HepG2 (cell line): ENCODE data around the gene HABP4. TPM values are rescaled to one million over a fixed set of nuclear protein-coding genes. Genes with fewer than 3 reads are reported as not detected.

ENCODE experiments used
- EP300 ChIP-seq, 3 experiments: sonication (generic) in 1 of 3; formaldehyde crosslinking in 1 of 3; IDR thresholded peaks; 2 replicates each; pipeline versions ENCODE4 v1.5.1 to v1.6.1; 2011 to 2020; ENCODE audit warnings: low read depth in 2 of 3, low read length in 2 of 3, borderline replicate concordance in 1 of 3, improper control_type of control experiment in 1 of 3, mild to moderate bottlenecking in 1 of 3, missing genetic modification reagents in 1 of 3, moderate library complexity in 1 of 3
- HDAC1 ChIP-seq: sonication (generic); formaldehyde crosslinking; IDR thresholded peaks from 2 replicates; pipeline ENCODE4 v1.5.1; 2020; ENCODE audit warnings: mild to moderate bottlenecking, missing genetic modification reagents
- KDM6A ChIP-seq: IDR thresholded peaks from 2 replicates; pipeline ENCODE4 v1.6.1; 2016; ENCODE audit warnings: low read depth
- KLF11 ChIP-seq: IDR thresholded peaks from 2 replicates; pipeline ENCODE4 v1.6.1; 2016; ENCODE audit warnings: missing compliant biosample characterization
- MIXL1 ChIP-seq: IDR thresholded peaks from 2 replicates; pipeline ENCODE4 v1.6.1; 2016
- ZFP1 ChIP-seq: IDR thresholded peaks from 2 replicates; pipeline ENCODE4 v1.6.1; 2016
- ZFP90 ChIP-seq: sonication (generic); formaldehyde crosslinking; IDR thresholded peaks from 2 replicates; pipeline ENCODE4 v1.8.0; 2022; ENCODE audit warnings: missing genetic modification reagents, mild to moderate bottlenecking, inconsistent platforms, borderline replicate concordance
- ZNF235 ChIP-seq: sonication (generic); formaldehyde crosslinking; IDR thresholded peaks from 2 replicates; pipeline ENCODE4 v1.8.1; 2023; ENCODE audit warnings: mild to moderate bottlenecking, missing genetic modification reagents, borderline replicate concordance
- ZNF747 ChIP-seq: sonication (generic); formaldehyde crosslinking; IDR thresholded peaks from 2 replicates; pipeline ENCODE4 v1.8.1; 2023; ENCODE audit warnings: missing genetic modification reagents, mild to moderate bottlenecking, borderline replicate concordance
- polyA plus RNA-seq, 8 experiments: library from polyadenylated mRNA; depleted of rRNA in 3 of 8; stranded (reverse) in 7 of 8; unstranded in 1 of 8; fragments of >200 nt; fragmentation: Illumina TruSeq in 4 of 8; extraction: Trizol in 4 of 8; gene quantifications; 2 replicates each; pipeline versions ENCODE4 v1.2.1 to v1.2.3, GENCODE V29; 2011 to 2016; ENCODE audit warnings: low read depth in 4 of 8, missing spikeins in 1 of 8, mixed read lengths in 1 of 8; ENCODE audit not compliant: insufficient read depth in 1 of 8
- total RNA-seq, 5 experiments: library from RNA; depleted of rRNA; stranded (reverse); fragments of >200 nt; fragmentation: Illumina TruSeq; extraction: Trizol; gene quantifications; 2 replicates each; pipeline ENCODE4 v1.2.3, GENCODE V29; 2016; ENCODE audit warnings: low read depth in 1 of 5
- TF ChIP-seq, protein P1 (sequence below): sonication (generic); formaldehyde crosslinking; conservative IDR thresholded peaks from 2 replicates; pipeline ENCODE4 v1.4.0; 2020; ENCODE audit warnings: missing genetic modification reagents
- TF ChIP-seq, protein P2 (sequence below): sonication (generic); formaldehyde crosslinking; IDR thresholded peaks from 2 replicates; pipeline ENCODE4 v1.8.1; 2023; ENCODE audit warnings: missing genetic modification reagents, inconsistent platforms, borderline replicate concordance
- TF ChIP-seq, protein P3 (sequence below): sonication (generic); IDR thresholded peaks from 2 replicates; pipeline ENCODE4 v1.6.1; 2016; ENCODE audit warnings: low read depth, borderline replicate concordance
- TF ChIP-seq, protein P4 (sequence below): sonication (generic); formaldehyde crosslinking; IDR thresholded peaks from one replicate; pipeline ENCODE4 v1.5.1; 2020; ENCODE audit warnings: mild to moderate bottlenecking, missing genetic modification reagents; ENCODE audit errors: not compliant biosample characterization
- TF ChIP-seq, protein P5 (sequence below): sonication (generic); formaldehyde crosslinking; IDR thresholded peaks from 2 replicates; pipeline ENCODE4 v1.9.0; 2022; ENCODE audit warnings: low read depth, missing genetic modification reagents

The HABP4 gene
- total and polyA plus RNA-seq, 2 of the 13 experiments (the other 11 are each of a cell fraction or from before 2014, with no cell fraction given): 14.3 to 26.6 TPM

DNA sequence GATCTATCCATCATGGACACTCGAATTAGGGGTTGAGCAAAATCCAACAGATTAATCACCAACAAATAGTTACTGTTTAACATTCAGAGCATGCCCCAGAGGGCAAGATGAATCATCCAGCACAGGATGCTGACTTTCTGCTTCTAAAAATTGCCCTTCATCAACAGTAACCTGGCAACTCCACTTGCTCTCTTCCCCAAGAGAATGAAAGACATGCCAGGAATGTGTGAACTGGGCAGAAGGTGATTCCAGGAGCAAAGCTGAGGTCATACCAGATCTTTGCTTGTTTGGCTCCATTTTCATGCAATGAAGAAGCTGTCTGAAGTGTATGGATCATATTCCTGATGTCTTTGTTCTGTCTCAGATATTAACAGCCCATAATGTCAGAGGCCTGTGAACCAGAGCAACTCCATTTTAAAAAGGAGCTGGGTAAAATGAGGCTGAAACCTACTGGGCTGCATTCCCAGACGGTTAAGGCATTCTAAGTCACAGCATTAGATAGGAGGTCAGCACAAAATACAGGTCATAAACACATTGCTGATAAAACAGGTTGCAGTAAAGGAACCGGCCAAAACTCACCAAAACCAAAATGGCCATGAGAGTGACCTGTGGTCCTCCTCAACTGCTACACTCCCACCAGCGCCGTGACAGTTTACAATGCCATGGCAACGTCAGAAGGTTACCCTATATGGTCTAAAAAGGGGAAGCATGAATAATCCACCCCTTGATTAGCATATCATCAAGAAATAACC lies 29.3 kb upstream of the HABP4 start (continued):
- TF ChIP-seq MIXL1 (CRISPR knock-in tag) (peak; percentile 85), HDAC1 (CRISPR knock-in tag) (peak; percentile 68), EP300 (IDR thresholded peaks at IDR 0.05; ENCODE audit: low read depth in 2 of 2, low read length in 2 of 2) (peak in 1 of 2 experiments; percentile 89; a peak in 3 of 4 replicates), EP300 (CRISPR knock-in tag; IDR thresholded peaks at IDR 0.05; ENCODE audit: borderline replicate concordance) (peak; percentile 70), ZNF747 (CRISPR knock-in tag) (no peak; the same call in 1 of the 2 replicates), KLF11 (CRISPR knock-in tag) (no peak), KDM6A (CRISPR knock-in tag) (peak; percentile 76), ZFP90 (CRISPR knock-in tag) (no peak), ZNF235 (CRISPR knock-in tag) (no peak), ZFP1 (CRISPR knock-in tag) (0 out of 2 replicates have a peak, but pooled peaks have one; percentile 23)
- TF ChIP-seq, protein P1, sequence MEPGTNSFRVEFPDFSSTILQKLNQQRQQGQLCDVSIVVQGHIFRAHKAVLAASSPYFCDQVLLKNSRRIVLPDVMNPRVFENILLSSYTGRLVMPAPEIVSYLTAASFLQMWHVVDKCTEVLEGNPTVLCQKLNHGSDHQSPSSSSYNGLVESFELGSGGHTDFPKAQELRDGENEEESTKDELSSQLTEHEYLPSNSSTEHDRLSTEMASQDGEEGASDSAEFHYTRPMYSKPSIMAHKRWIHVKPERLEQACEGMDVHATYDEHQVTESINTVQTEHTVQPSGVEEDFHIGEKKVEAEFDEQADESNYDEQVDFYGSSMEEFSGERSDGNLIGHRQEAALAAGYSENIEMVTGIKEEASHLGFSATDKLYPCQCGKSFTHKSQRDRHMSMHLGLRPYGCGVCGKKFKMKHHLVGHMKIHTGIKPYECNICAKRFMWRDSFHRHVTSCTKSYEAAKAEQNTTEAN: 0 out of 2 replicates have a peak, but pooled peaks have one; percentile 63
- TF ChIP-seq, protein P2, sequence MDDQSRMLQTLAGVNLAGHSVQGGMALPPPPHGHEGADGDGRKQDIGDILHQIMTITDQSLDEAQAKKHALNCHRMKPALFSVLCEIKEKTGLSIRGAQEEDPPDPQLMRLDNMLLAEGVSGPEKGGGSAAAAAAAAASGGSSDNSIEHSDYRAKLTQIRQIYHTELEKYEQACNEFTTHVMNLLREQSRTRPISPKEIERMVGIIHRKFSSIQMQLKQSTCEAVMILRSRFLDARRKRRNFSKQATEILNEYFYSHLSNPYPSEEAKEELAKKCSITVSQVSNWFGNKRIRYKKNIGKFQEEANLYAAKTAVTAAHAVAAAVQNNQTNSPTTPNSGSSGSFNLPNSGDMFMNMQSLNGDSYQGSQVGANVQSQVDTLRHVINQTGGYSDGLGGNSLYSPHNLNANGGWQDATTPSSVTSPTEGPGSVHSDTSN (CRISPR knock-in tag): no peak
- TF ChIP-seq, protein P3, sequence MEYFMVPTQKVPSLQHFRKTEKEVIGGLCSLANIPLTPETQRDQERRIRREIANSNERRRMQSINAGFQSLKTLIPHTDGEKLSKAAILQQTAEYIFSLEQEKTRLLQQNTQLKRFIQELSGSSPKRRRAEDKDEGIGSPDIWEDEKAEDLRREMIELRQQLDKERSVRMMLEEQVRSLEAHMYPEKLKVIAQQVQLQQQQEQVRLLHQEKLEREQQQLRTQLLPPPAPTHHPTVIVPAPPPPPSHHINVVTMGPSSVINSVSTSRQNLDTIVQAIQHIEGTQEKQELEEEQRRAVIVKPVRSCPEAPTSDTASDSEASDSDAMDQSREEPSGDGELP: peak; percentile 61; the same call in 1 of the 2 replicates
- TF ChIP-seq, protein P4, sequence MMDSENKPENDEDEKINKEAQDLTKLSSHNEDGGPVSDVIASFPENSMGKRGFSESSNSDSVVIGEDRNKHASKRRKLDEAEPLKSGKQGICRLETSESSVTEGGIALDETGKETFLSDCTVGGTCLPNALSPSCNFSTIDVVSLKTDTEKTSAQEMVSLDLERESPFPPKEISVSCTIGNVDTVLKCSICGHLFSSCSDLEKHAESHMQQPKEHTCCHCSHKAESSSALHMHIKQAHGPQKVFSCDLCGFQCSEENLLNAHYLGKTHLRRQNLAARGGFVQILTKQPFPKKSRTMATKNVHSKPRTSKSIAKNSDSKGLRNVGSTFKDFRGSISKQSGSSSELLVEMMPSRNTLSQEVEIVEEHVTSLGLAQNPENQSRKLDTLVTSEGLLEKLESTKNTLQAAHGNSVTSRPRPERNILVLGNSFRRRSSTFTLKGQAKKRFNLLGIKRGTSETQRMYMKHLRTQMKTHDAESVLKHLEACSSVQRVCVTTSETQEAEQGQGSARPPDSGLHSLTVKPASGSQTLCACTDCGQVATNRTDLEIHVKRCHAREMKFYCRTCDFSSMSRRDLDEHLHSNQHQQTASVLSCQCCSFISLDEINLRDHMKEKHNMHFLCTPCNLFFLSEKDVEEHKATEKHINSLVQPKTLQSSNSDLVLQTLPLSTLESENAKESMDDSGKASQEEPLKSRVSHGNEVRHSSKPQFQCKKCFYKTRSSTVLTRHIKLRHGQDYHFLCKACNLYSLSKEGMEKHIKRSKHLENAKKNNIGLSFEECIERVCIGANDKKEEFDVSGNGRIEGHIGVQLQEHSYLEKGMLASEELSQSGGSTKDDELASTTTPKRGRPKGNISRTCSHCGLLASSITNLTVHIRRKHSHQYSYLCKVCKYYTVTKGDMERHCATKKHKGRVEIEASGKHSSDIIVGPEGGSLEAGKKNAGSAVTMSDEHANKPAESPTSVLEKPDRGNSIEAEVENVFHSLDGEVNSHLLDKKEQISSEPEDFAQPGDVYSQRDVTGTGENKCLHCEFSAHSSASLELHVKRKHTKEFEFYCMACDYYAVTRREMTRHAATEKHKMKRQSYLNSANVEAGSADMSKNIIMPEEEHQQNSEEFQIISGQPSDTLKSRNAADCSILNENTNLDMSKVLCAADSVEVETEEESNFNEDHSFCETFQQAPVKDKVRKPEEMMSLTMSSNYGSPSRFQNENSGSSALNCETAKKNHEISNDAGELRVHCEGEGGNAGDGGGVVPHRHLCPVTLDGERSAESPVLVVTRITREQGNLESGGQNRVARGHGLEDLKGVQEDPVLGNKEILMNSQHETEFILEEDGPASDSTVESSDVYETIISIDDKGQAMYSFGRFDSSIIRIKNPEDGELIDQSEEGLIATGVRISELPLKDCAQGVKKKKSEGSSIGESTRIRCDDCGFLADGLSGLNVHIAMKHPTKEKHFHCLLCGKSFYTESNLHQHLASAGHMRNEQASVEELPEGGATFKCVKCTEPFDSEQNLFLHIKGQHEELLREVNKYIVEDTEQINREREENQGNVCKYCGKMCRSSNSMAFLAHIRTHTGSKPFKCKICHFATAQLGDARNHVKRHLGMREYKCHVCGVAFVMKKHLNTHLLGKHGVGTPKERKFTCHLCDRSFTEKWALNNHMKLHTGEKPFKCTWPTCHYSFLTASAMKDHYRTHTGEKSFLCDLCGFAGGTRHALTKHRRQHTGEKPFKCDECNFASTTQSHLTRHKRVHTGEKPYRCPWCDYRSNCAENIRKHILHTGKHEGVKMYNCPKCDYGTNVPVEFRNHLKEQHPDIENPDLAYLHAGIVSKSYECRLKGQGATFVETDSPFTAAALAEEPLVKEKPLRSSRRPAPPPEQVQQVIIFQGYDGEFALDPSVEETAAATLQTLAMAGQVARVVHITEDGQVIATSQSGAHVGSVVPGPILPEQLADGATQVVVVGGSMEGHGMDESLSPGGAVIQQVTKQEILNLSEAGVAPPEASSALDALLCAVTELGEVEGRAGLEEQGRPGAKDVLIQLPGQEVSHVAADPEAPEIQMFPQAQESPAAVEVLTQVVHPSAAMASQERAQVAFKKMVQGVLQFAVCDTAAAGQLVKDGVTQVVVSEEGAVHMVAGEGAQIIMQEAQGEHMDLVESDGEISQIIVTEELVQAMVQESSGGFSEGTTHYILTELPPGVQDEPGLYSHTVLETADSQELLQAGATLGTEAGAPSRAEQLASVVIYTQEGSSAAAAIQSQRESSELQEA (CRISPR knock-in tag): no peak
- TF ChIP-seq, protein P5, sequence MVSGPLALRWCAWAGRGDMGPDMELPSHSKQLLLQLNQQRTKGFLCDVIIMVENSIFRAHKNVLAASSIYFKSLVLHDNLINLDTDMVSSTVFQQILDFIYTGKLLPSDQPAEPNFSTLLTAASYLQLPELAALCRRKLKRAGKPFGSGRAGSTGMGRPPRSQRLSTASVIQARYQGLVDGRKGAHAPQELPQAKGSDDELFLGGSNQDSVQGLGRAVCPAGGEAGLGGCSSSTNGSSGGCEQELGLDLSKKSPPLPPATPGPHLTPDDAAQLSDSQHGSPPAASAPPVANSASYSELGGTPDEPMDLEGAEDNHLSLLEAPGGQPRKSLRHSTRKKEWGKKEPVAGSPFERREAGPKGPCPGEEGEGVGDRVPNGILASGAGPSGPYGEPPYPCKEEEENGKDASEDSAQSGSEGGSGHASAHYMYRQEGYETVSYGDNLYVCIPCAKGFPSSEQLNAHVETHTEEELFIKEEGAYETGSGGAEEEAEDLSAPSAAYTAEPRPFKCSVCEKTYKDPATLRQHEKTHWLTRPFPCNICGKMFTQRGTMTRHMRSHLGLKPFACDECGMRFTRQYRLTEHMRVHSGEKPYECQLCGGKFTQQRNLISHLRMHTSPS (CRISPR knock-in tag): peak; percentile 79
